SK-N-DZ (cell line): ENCODE results near the gene AIFM2. TPM values are rescaled to one million over a fixed set of nuclear protein-coding genes. Genes with fewer than 3 reads are reported as not detected.
"Not testable (repeated sequence)": the region's sequence is repeated elsewhere in the genome, so short reads cannot be mapped to it uniquely, and the experiment has no call there.

Source experiments
- DNase-seq: peaks from one replicate; pipeline ENCODE4 v3.0.0-alpha.2; 2015; ENCODE audit warnings: low spot score
- polyA plus RNA-seq, 2 experiments: library from polyadenylated mRNA; depleted of rRNA; stranded (reverse); fragments of >200 nt; gene quantifications; 2 replicates each; pipeline ENCODE4 v1.2.3, GENCODE V29; 2014

AIFM2 gene
- 0.91 and 1.8 TPM in 2 replicates for polyA plus RNA-seq (2014; cell fraction: cytosol; rRNA removed)
- 2.1 and 2.2 TPM in 2 replicates for polyA plus RNA-seq (2014; cell fraction: nucleus; rRNA removed)

DNA sequence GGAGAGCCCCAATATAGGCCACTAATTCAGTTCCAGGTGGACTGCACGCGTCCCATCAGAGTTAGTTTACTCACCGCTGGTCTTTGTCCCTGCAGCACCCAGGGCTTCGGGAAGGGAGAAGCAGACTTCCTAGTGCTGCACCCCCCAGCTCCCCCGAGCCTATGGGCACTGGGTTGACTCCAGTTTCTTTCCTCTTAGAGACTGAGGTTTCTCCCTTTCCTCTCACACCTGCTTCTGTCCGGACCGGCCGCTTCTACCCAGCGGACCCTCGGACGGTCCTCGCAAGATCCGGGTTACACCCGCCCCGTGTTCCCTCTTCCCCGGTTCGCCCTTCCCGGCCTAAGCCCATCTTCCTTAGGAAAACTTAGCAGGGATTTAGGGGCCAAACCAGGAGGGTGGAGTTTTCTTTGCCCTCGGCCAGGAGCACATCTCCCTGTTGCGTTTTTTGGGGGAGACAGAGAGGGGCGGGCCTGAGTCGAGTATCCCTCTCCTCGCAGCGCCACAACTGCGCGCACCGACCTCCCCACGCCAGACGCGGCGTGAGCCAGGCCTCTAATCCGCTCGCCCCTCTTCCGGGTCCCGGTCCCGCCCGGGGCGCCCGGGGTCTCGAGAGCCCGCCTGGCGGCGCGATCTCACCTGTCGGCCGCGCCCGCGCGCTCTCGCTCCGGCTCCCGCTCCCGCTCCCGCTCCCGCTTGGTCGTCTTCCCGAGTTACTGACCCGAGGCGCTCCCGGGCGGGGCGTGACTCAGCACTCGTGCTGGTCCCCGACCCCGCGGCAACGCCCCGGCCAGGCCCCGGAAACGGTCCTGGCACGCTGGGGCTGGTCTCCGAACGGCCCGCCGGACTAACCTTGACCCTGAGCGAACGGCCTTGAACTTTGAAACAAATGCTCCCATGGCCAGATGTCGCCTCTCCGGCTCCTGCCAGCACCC lies at the start of gene AIFM2:
AIFM2 (minus strand) TSS at position 728 of the 932 bp plus-strand sequence. CDS start 8,741 bp downstream, outside the sequence.
- DNase-seq: no peak

GRCh38 chr10:70179209-70179608 lies 46.6 kb upstream of the AIFM2 start:
- not testable (repeated sequence) for DNase-seq

DNA sequence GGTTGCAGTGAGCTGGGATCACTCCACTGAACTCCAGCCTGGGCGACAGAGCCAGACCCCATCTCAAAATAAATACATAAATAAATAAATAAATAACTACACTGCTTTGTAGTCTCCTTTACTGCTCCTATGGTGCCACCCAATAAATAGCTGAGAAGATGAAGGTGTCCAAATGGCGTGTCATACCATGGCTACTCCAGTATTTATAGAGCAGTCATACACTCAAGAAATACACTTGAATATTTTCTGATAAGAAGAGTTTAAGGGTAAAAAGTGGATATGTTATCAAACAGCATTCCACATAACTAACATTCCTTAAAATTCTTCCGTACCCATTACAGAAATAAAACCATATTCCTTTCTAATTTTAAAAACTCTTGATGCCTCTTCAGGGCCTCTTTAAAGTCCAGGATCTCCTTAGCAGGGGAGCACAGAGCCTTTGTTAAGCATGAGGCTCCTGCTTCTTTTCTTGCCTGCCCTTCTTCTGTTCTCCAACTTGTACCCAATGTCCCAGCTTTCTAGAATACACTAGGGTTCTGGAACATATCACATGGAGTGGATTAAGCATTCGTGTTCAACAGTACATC lies 45.6 kb upstream of the AIFM2 start:
- DNase-seq: no peak

DNA sequence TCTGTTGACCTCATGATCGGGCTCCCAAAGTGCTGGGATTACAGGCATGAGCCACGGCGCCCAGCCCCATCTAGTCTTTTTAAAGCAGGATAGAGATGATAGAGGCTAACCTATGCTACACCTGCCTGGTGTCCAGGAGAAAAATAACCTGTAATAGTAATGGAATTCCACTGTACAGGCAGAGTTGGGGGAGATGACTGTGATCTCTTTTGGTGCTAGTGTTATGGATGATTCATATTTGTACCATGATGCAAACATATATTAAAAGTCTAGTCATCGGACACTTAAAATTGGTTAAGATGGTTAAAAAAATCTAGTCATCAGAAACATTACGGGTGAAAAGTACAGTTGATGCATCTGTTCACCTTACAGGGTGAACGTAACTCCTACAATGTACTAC lies 43.8 kb upstream of the AIFM2 start:
- no peak for DNase-seq

DNA sequence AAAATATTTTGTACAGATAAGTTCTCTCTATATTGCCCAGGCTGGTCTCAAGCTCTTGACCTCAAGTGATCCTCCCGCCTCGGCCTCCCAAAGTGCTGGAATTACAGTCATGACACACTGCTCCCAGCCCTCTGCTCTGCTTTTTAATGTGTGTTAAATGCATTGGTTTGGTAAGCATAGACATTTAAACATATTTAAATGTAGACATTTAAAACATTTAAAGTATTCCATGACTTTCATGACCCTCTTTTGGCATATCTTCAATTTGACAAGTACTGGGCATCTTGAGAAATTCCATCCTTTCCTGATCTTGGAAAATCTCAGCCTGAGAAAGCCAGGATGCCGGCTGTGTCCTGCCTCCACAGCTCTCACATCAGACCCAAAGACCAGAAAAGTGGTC lies 42.9 kb upstream of the AIFM2 start:
- no peak for DNase-seq

DNA sequence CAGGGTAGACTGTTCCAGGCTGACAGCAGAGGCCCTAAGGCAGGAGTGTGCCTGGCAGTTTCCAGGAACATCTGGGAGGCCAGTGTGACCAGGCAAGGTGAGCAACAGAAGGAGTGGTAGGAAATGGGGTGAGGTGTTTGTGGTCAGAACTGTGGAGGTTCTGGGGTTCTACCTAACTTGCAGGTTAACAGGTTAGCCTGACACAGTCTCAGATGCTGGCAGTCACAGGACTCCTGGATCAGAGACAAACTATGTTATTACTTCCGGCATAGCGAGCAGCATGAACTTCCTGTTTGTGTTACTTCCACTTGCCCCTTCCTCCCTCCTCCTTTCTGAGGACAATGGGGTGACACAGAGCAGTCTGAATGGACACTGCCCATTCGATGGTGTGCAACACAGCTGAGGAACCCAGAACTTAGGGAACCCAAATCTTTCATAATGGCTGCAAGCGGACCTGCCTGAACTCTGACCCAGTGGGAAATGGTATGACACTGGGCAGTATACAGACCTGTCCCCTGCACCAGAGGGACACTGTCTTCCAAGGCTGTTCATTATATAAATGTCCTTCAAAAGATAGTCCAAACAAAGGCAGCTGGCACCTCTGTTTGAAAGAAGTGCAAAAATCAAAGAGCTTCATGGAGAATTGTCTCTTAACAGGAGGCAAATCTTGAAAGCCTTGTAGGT lies 41.6 kb upstream of the AIFM2 start:
- no peak for DNase-seq

DNA sequence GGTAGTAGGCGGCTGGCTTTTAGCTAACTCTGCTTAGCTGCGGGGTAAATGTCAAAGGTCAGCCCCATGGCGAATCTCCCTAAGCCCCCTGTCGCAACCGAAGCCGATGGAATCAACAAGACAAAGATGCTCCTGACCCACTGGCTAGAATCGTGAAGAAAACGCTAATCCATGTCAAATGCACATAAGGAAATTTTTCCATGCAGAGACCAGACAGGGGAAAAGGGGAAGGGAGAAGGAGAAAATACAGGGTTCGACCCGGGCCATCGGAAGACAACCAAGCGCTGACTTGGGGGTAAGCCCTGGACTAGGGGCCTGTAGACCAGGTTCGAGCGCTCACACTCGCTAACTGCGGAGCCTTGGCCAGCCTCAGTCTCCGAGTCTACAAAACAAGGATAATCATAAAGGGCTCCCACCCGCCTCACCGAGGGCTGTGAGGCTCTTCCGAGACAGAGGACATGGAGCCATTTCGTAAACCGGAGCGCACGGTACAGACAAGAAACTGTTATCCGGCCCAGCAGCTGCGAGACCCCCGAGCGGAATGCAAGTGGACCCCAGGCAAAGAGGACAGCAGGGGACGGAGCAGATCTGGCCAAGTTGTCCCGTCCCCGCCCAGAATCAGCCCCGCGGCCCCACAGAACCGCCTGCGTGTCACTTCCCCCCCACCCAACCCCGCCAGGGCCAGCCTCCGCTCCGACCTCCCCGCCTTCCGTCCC lies 37.2 kb upstream of the AIFM2 start:
- DNase-seq: peak; percentile 22

DNA sequence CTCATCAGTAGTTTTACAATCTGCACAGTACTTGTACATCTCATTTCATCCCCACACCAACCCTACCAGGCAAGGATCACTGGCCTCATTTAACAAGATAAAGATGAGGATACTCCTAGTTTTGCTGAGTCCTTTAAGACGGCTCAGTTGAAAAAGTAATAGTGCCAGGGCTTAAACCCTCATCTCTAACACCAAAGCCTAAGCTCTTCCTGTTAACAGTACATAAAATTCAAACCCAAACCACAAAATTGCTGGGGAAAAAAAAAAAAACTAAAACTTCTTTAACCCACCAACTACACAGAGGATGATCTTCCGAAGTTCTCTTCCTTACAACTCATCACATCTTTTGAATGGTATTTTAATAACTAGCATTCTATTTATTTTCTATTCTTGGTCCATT lies 36.4 kb upstream of the AIFM2 start:
- DNase-seq: no peak

GRCh38 chr10:70167246-70167645 lies 34.6 kb upstream of the AIFM2 start:
- DNase-seq: no peak

DNA sequence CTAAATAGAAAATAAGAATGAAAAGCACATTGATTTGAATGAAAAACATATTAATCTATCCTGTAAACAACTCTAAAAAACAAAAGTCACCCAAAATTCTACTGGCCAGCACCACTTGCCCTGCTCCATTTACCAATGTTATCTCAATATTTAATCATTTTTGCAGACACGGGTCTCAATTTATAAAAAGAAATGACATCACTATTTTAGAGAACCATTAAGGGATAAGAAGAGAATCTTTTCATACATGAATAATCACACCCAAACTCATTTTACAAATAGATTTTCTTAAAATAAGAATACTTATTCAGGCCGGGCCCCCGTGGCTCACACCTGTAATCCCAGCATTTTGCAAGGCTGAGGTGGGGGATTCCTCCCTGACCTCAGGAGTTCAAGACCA lies 33.8 kb upstream of the AIFM2 start:
- DNase-seq: no peak

GRCh38 chr10:70164163-70164562 lies 31.5 kb upstream of the AIFM2 start:
- DNase-seq: no peak

GRCh38 chr10:70163448-70163847 lies 30.8 kb upstream of the AIFM2 start:
- no peak for DNase-seq

GRCh38 chr10:70162892-70163201 lies 30.2 kb upstream of the AIFM2 start:
- DNase-seq: no peak

DNA sequence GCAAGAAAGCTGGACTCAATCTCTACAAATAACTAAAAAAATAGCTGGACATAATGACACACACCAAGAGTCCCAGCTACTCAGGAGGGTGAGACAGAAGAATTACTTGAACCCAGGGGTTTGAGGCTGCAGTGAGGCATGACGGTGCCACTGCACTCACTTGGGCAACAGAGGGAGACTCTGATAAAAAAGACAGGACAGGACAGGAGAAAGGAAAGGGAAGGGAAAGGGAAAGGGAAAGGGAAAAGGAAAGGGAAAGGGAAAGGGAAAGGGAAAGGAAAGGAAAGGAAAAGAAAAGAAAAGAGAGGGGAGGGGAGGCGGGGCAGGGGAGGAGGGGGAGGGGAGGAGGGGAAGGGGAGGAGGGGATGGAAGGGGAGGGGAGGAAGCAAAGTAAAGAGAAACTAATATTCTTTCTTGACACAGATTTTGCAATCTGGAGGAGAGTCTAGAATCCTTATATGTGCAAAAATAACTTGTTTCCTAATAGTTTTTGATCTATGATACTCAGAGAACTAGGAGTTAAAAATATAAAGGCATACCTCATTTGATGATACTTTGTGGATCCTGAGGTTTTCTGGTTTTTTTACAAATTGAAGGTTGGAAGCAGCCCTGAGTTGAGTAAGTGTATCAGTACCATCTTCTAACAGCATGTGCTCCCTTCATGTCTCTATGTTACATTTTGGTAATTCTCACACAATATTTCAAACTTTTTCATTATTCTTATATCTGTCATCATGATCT lies 29.7 kb upstream of the AIFM2 start:
- DNase-seq: no peak

GRCh38 chr10:70160798-70161197 lies 28.2 kb upstream of the AIFM2 start:
- no peak for DNase-seq

GRCh38 chr10:70159366-70159765 lies 26.7 kb upstream of the AIFM2 start:
- not testable (repeated sequence) for DNase-seq

DNA sequence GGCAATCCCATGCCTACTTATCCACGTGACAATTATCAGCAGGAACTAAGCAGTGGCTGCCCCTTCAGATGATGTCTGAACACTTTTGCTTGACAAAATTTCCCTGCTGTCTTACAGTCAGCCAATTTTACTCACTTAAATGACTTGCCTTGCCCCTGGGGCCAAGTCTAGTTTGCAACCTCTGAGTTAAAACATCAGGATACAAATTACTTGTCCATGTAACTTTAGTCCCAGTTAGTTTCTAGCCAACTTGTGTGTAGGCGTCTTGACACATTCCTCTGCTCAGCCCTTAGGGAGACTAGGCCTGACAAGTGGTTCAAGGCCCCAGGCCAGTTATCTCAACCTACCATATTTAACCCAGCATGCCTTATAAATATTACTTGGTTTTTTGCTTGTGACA lies 25.5 kb upstream of the AIFM2 start:
- no peak for DNase-seq

DNA sequence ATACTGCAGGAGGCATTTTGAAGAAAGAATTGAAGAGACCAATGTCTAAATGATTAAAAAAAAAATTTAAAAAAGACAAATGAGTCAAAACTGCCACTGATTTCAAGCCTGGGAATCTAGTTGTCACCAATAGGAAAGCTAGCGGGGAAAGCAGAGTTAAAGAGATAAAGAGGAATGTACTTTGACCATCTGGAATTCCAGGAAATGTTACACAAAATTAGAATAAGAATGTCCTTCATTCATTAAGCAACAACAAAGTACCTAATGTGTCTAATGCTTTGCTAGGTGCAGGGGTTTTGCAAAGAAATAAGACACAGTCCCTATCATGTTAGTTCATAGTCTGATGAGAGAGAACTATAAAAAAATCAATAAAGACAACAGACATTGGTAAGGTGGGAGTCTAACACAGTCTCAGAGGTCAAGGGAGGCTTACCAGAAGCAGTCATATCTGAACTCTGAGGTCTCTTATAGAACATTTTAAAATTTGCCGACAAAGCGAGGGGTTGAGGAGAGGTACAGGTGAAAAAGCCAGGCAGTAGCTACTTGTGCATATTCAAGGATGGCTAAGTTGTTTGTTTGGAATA lies 22.7 kb upstream of the AIFM2 start:
- no peak for DNase-seq

DNA sequence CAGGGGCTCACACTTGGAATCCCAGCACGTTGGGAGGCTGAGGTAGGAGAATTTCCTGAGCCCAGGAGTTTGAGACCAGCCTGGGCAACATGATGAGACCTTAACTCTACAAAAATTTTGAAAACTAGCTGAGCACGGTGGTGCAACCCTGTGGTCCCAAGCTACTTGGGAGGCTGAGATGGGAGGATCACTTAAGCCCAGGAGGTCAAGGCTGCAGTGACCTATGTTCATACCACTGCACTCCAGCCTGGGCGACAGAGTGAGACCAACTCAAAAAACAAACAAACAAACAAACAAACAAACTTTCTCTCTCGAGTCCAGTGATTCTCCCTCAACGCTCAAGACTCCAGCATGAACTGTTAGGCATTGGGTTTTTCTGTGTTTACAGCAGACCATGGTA lies 15.9 kb upstream of the AIFM2 start:
- no peak for DNase-seq

DNA sequence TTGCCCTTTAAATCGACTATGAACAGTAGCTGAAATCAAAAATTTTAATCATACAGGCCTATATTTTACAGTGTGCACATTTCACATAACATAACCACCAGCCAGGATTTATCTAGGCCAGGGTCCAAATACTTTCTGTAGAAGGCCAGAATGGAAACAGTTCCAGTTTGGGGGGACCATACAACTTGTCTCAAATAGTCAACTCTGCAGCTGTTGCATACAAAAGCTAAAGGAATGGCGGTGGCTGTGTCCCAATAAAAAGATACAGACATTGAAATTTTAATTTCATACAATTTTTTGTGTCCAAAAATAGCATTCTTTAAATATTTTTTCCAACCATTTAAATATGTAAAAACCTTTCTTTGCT lies 14.6 kb upstream of the AIFM2 start:
- no peak for DNase-seq
